GM21717 (cell line): ENCODE results near the gene GET4.

Experiments
- ATAC-seq: cut with Tn5 transposase; IDR thresholded peaks from one replicate; pipeline ENCODE4 v1.9.1; 2021; ENCODE audit warnings: mild to moderate bottlenecking, moderate library complexity; ENCODE audit not compliant: unreplicated experiment

The GET4 gene

GRCh38 chr7:898460-898854, 22.1 kb downstream of the GET4 start:
- ATAC-seq = no peak

- no peak for ATAC-seq
Measured at GRCh38 chr7:898855-899681, 22.7 kb downstream of the GET4 start.

GRCh38 chr7:899806-900205, 23.5 kb downstream of the GET4 start:
- ATAC-seq = no peak

GRCh38 chr7:900331-901040, 24.1 kb downstream of the GET4 start:
- ATAC-seq = no peak

GRCh38 chr7:901041-901387, 24.7 kb downstream of the GET4 start:
- ATAC-seq = no peak

GRCh38 chr7:901388-902154, 25.2 kb downstream of the GET4 start:
- ATAC-seq = no peak

GRCh38 chr7:902996-903395, 26.6 kb downstream of the GET4 start:
- no peak for ATAC-seq

- ATAC-seq = no peak
Measured at GRCh38 chr7:903921-904755, 27.8 kb downstream of the GET4 start.

- no peak for ATAC-seq
Measured at GRCh38 chr7:904847-905246, 28.5 kb downstream of the GET4 start.

- no peak for ATAC-seq
Measured at GRCh38 chr7:906776-907157, 30.4 kb downstream of the GET4 start.

- no peak for ATAC-seq
Measured at GRCh38 chr7:907158-907980, 31.0 kb downstream of the GET4 start.

GRCh38 chr7:908159-908581, 31.8 kb downstream of the GET4 start:
- ATAC-seq = no peak

GRCh38 chr7:908591-909357, 32.4 kb downstream of the GET4 start:
- peak; percentile 66 for ATAC-seq

GRCh38 chr7:909358-910329, 33.3 kb downstream of the GET4 start:
- ATAC-seq = no peak

GRCh38 chr7:910441-910861, 34.1 kb downstream of the GET4 start:
- ATAC-seq = no peak

GRCh38 chr7:910931-911431, 34.6 kb downstream of the GET4 start:
- ATAC-seq = no peak

- ATAC-seq = no peak
Measured at GRCh38 chr7:911791-912480, 35.6 kb downstream of the GET4 start.
